ENCODE measurements around the gene APOL1.

APOL1 gene

GRCh38 chr22:36291831-36292740 is 39.2 kb downstream of the APOL1 start:
- no peak for FAIRE-seq
- DNase-seq (ENCODE audit: insufficient read length, low spot score), result no peak
- no peak for TF ChIP-seq POLR2A (IDR thresholded peaks at IDR 0.05; ENCODE audit: low read depth, low read length)
- TF ChIP-seq POU2F2 (IDR thresholded peaks at IDR 0.05; ENCODE audit: low read depth, low read length), result no peak
- TF ChIP-seq SPI1 (IDR thresholded peaks at IDR 0.05; ENCODE audit: low read depth, low read length), result no peak
- no peak for TF ChIP-seq POLR2AphosphoS5 (IDR thresholded peaks at IDR 0.05; ENCODE audit: low read depth, low read length)
- no peak for TF ChIP-seq PAX5 (IDR thresholded peaks at IDR 0.05; ENCODE audit: insufficient read depth, low read length, severe bottlenecking)

GRCh38 chr22:36292823-36293530 is 40.0 kb downstream of the APOL1 start:
- no peak for DNase-seq (ENCODE audit: insufficient read length, low spot score)
- TF ChIP-seq POLR2A (IDR thresholded peaks at IDR 0.05; ENCODE audit: low read depth, low read length) (no peak), POU2F2 (IDR thresholded peaks at IDR 0.05; ENCODE audit: low read depth, low read length) (no peak), POLR2AphosphoS5 (IDR thresholded peaks at IDR 0.05; ENCODE audit: low read depth, low read length) (no peak), SPI1 (IDR thresholded peaks at IDR 0.05; ENCODE audit: low read depth, low read length) (no peak), PAX5 (IDR thresholded peaks at IDR 0.05; ENCODE audit: insufficient read depth, low read length, severe bottlenecking) (no peak), TAF1 (IDR thresholded peaks at IDR 0.05; ENCODE audit: low read depth, low read length) (no peak)
- no peak for FAIRE-seq

GRCh38 chr22:36293606-36294292 is 40.8 kb downstream of the APOL1 start:
- FAIRE-seq, result no peak
- TF ChIP-seq SPI1 (IDR thresholded peaks at IDR 0.05; ENCODE audit: low read depth, low read length), result no peak
- TF ChIP-seq POLR2A (IDR thresholded peaks at IDR 0.05; ENCODE audit: low read depth, low read length), result no peak
- no peak for TF ChIP-seq POU2F2 (IDR thresholded peaks at IDR 0.05; ENCODE audit: low read depth, low read length)
- no peak for TF ChIP-seq POLR2AphosphoS5 (IDR thresholded peaks at IDR 0.05; ENCODE audit: low read depth, low read length)
- DNase-seq (ENCODE audit: insufficient read length, low spot score), result no peak

GRCh38 chr22:36294293-36294620 is 41.3 kb downstream of the APOL1 start:
- FAIRE-seq (no peak), DNase-seq (ENCODE audit: insufficient read length, low spot score) (no peak)
- TF ChIP-seq POLR2A (IDR thresholded peaks at IDR 0.05; ENCODE audit: low read depth, low read length) (no peak), POLR2AphosphoS5 (IDR thresholded peaks at IDR 0.05; ENCODE audit: low read depth, low read length) (no peak), SPI1 (IDR thresholded peaks at IDR 0.05; ENCODE audit: low read depth, low read length) (no peak), PAX5 (IDR thresholded peaks at IDR 0.05; ENCODE audit: insufficient read depth, low read length, severe bottlenecking) (no peak), POU2F2 (IDR thresholded peaks at IDR 0.05; ENCODE audit: low read depth, low read length) (no peak), TAF1 (IDR thresholded peaks at IDR 0.05; ENCODE audit: low read depth, low read length) (no peak)

- FAIRE-seq (no peak), DNase-seq (ENCODE audit: insufficient read length, low spot score) (no peak)
- no peak for TF ChIP-seq PAX5 (IDR thresholded peaks at IDR 0.05; ENCODE audit: insufficient read depth, low read length, severe bottlenecking)
- TF ChIP-seq TAF1 (IDR thresholded peaks at IDR 0.05; ENCODE audit: low read depth, low read length), result no peak
- TF ChIP-seq POU2F2 (IDR thresholded peaks at IDR 0.05; ENCODE audit: low read depth, low read length), result no peak
- TF ChIP-seq POLR2A (IDR thresholded peaks at IDR 0.05; ENCODE audit: low read depth, low read length), result no peak
These were observed 41.9 kb downstream of the APOL1 start for GRCh38 chr22:36294801-36295200.

GRCh38 chr22:36295247-36295646 is 42.3 kb downstream of the APOL1 start:
- DNase-seq (ENCODE audit: insufficient read length, low spot score), result no peak
- no peak for FAIRE-seq
- TF ChIP-seq SPI1 (IDR thresholded peaks at IDR 0.05; ENCODE audit: low read depth, low read length), result no peak
- TF ChIP-seq POU2F2 (IDR thresholded peaks at IDR 0.05; ENCODE audit: low read depth, low read length), result no peak
- no peak for TF ChIP-seq PAX5 (IDR thresholded peaks at IDR 0.05; ENCODE audit: insufficient read depth, low read length, severe bottlenecking)
- no peak for TF ChIP-seq POLR2AphosphoS5 (IDR thresholded peaks at IDR 0.05; ENCODE audit: low read depth, low read length)
- no peak for TF ChIP-seq TAF1 (IDR thresholded peaks at IDR 0.05; ENCODE audit: low read depth, low read length)
- TF ChIP-seq POLR2A (IDR thresholded peaks at IDR 0.05; ENCODE audit: low read depth, low read length), result no peak

- no peak for DNase-seq (ENCODE audit: insufficient read length, low spot score)
These were observed 43.8 kb downstream of the APOL1 start for GRCh38 chr22:36296690-36297089.

GRCh38 chr22:36297568-36297967 is 44.6 kb downstream of the APOL1 start:
- DNase-seq (ENCODE audit: insufficient read length, low spot score), result no peak
- no peak for FAIRE-seq
- no peak for TF ChIP-seq PAX5 (IDR thresholded peaks at IDR 0.05; ENCODE audit: insufficient read depth, low read length, severe bottlenecking)
- no peak for TF ChIP-seq POU2F2 (IDR thresholded peaks at IDR 0.05; ENCODE audit: low read depth, low read length)
- TF ChIP-seq SPI1 (IDR thresholded peaks at IDR 0.05; ENCODE audit: low read depth, low read length), result no peak
- no peak for TF ChIP-seq TAF1 (IDR thresholded peaks at IDR 0.05; ENCODE audit: low read depth, low read length)
- no peak; the same call in 1 of the 2 replicates for TF ChIP-seq POLR2AphosphoS5 (IDR thresholded peaks at IDR 0.05; ENCODE audit: low read depth, low read length)
- no peak for TF ChIP-seq POLR2A (IDR thresholded peaks at IDR 0.05; ENCODE audit: low read depth, low read length)

More at GRCh38 chr22:36296690-36297089, 43.8 kb downstream of the APOL1 start:
- TF ChIP-seq PAX5 (IDR thresholded peaks at IDR 0.05; ENCODE audit: insufficient read depth, low read length, severe bottlenecking), result no peak
- TF ChIP-seq POLR2AphosphoS5 (IDR thresholded peaks at IDR 0.05; ENCODE audit: low read depth, low read length), result no peak
- no peak for TF ChIP-seq POU2F2 (IDR thresholded peaks at IDR 0.05; ENCODE audit: low read depth, low read length)
- no peak for TF ChIP-seq SPI1 (IDR thresholded peaks at IDR 0.05; ENCODE audit: low read depth, low read length)
- TF ChIP-seq POLR2A (IDR thresholded peaks at IDR 0.05; ENCODE audit: low read depth, low read length), result no peak
- TF ChIP-seq TAF1 (IDR thresholded peaks at IDR 0.05; ENCODE audit: low read depth, low read length), result no peak
- no peak for FAIRE-seq

- DNase-seq (ENCODE audit: insufficient read length, low spot score) (no peak), FAIRE-seq (no peak)
- TF ChIP-seq PAX5 (IDR thresholded peaks at IDR 0.05; ENCODE audit: insufficient read depth, low read length, severe bottlenecking), result no peak
- no peak for TF ChIP-seq POLR2A (IDR thresholded peaks at IDR 0.05; ENCODE audit: low read depth, low read length)
- TF ChIP-seq SPI1 (IDR thresholded peaks at IDR 0.05; ENCODE audit: low read depth, low read length), result no peak
- no peak for TF ChIP-seq POU2F2 (IDR thresholded peaks at IDR 0.05; ENCODE audit: low read depth, low read length)
- TF ChIP-seq POLR2AphosphoS5 (IDR thresholded peaks at IDR 0.05; ENCODE audit: low read depth, low read length), result no peak
- no peak for TF ChIP-seq TAF1 (IDR thresholded peaks at IDR 0.05; ENCODE audit: low read depth, low read length)
These were observed 45.2 kb downstream of the APOL1 start for GRCh38 chr22:36298118-36298517.

Measured in GM12891 (cell line).